MM.1S (cell line): ENCODE measurements around the gene TESK2.

Experiments
- DNase-seq: peaks from one replicate; pipeline ENCODE4 v3.0.0-alpha.2; 2015
- H2AFZ ChIP-seq: fragments of 300-600 bp; sonication (generic); 2 replicates; pipeline ENCODE4 v1.6.0; 2016; ENCODE audit warnings: antibody characterized with exemption, low read length
- H3F3A ChIP-seq: fragments of 300-600 bp; sonication (generic); 2 replicates; pipeline ENCODE4 v1.6.1; 2016; ENCODE audit warnings: mild to moderate bottlenecking, antibody characterized with exemption, low read length, moderate library complexity, mixed read lengths; ENCODE audit not compliant: insufficient read depth
- H3K27ac ChIP-seq: fragments of 300-600 bp; sonication (generic); 2 replicates; pipeline ENCODE4 v1.5.1; 2016; ENCODE audit warnings: mild to moderate bottlenecking, low read length
- H3K27me3 ChIP-seq: fragments of 300-600 bp; sonication (generic); replicated peaks from 2 replicates; pipeline ENCODE4 v1.6.0; 2016; ENCODE audit warnings: low read length; ENCODE audit not compliant: insufficient read depth
- H3K36me3 ChIP-seq: fragments of 300-600 bp; sonication (generic); replicated peaks from 2 replicates; pipeline ENCODE4 v1.6.1; 2016; ENCODE audit warnings: mild to moderate bottlenecking, low read length, mixed read lengths; ENCODE audit not compliant: insufficient read depth
- H3K4me1 ChIP-seq: fragments of 300-600 bp; sonication (generic); 2 replicates; pipeline ENCODE4 v1.6.1; 2016; ENCODE audit warnings: low read length, mixed read lengths
- H3K4me2 ChIP-seq: fragments of 300-600 bp; sonication (generic); 2 replicates; pipeline ENCODE4 v1.6.0; 2016; ENCODE audit warnings: low read depth, low read length
- H3K4me3 ChIP-seq: fragments of 300-600 bp; sonication (generic); 2 replicates; pipeline ENCODE4 v1.5.1; 2016; ENCODE audit warnings: low read length, mixed read lengths
- H3K79me2 ChIP-seq: fragments of 300-600 bp; sonication (generic); 2 replicates; pipeline ENCODE4 v1.6.1; 2016; ENCODE audit warnings: mixed run types, low read length, mixed read lengths
- H3K9ac ChIP-seq: fragments of 300-600 bp; sonication (generic); 2 replicates; pipeline ENCODE4 v1.6.1; 2016; ENCODE audit warnings: low read length, mixed read lengths
- H3K9me2 ChIP-seq: fragments of 300-600 bp; sonication (generic); replicated peaks from 2 replicates; pipeline ENCODE4 v1.6.1; 2016; ENCODE audit warnings: mild to moderate bottlenecking, low read length, mixed read lengths; ENCODE audit not compliant: insufficient read depth
- H3K9me3 ChIP-seq: fragments of 300-600 bp; sonication (generic); replicated peaks from 2 replicates; pipeline ENCODE4 v1.6.1; 2016; ENCODE audit warnings: mild to moderate bottlenecking, low read length, mixed read lengths; ENCODE audit not compliant: insufficient read depth
- H4K20me1 ChIP-seq: fragments of 300-600 bp; sonication (generic); 2 replicates; pipeline ENCODE4 v1.6.1; 2016; ENCODE audit warnings: mild to moderate bottlenecking, low read length, moderate library complexity, mixed read lengths; ENCODE audit not compliant: insufficient read depth
- EZH2 ChIP-seq: fragments of 300-600 bp; sonication (generic); optimal IDR thresholded peaks from 2 replicates; pipeline ENCODE3; 2017; ENCODE audit warnings: low read depth, mild to moderate bottlenecking, antibody characterized with exemption, low read length, mixed read lengths
- EZH2phosphoT487 ChIP-seq: fragments of 300-600 bp; sonication (generic); IDR thresholded peaks from 2 replicates; pipeline ENCODE4 v1.6.1; 2018; ENCODE audit warnings: antibody characterized with exemption, low read length
- TF ChIP-seq, protein P1 (sequence below): fragments of 300-600 bp; sonication (generic); IDR thresholded peaks from 2 replicates; pipeline ENCODE4 v1.5.1; 2016; ENCODE audit warnings: antibody characterized with exemption, low read length, mixed read lengths

TESK2 gene

GRCh38 chr1:45345014-45345413, 145.9 kb downstream of the TESK2 start:
- Histone ChIP-seq H3K27ac (no peak overlapping the region), H2AFZ (no peak overlapping the region), H3K4me3 (no peak overlapping the region), H3K27me3 (no peaks in the 10 kb centered on the region), H3K9me2 (no peaks in the 10 kb centered on the region), H3K4me1 (peaks cover 34% of the 10 kb centered on the region), H3K4me2 (no peak overlapping the region), H3K36me3 (peaks cover 15% of the 10 kb centered on the region), H4K20me1 (no peaks in the 10 kb centered on the region), H3F3A (peaks cover 31% of the 10 kb centered on the region), H3K9ac (no peak overlapping the region), H3K79me2 (peaks cover 34% of the 10 kb centered on the region), H3K9me3 (no peaks in the 10 kb centered on the region)
- DNase-seq: no peak
- TF ChIP-seq, protein P1, sequence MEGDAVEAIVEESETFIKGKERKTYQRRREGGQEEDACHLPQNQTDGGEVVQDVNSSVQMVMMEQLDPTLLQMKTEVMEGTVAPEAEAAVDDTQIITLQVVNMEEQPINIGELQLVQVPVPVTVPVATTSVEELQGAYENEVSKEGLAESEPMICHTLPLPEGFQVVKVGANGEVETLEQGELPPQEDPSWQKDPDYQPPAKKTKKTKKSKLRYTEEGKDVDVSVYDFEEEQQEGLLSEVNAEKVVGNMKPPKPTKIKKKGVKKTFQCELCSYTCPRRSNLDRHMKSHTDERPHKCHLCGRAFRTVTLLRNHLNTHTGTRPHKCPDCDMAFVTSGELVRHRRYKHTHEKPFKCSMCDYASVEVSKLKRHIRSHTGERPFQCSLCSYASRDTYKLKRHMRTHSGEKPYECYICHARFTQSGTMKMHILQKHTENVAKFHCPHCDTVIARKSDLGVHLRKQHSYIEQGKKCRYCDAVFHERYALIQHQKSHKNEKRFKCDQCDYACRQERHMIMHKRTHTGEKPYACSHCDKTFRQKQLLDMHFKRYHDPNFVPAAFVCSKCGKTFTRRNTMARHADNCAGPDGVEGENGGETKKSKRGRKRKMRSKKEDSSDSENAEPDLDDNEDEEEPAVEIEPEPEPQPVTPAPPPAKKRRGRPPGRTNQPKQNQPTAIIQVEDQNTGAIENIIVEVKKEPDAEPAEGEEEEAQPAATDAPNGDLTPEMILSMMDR: no peak
- TF ChIP-seq EZH2phosphoT487 (no peak), EZH2 (no peak)

DNA sequence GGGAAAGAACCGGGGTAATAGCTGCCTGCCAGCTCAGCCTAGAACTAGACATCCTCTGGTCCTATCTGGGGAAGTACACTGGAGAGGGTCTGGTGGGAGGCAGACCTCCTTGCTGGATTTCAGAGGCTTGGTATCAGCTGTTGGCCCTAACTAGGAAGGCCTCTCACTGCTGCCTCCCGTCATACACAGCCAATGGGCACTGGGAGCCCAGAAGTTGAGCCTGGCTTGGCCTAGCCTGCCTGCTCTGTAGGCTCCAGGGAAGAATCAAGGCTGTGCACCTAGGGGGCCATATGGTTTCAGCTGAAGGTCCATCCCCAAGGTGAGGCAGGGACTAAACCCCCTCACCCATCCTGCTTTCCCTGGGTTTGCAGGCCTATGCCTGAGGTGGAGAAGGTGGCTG, 146.5 kb downstream of the TESK2 start:
- Histone ChIP-seq H3K4me1 (peaks cover 29% of the 10 kb centered on the region), H3K27me3 (no peaks in the 10 kb centered on the region), H2AFZ (no peak overlapping the region), H3K9ac (no peak overlapping the region), H3K4me3 (no peak overlapping the region), H3K4me2 (no peak overlapping the region), H3K9me2 (no peaks in the 10 kb centered on the region), H3F3A (peaks cover 33% of the 10 kb centered on the region), H4K20me1 (no peaks in the 10 kb centered on the region), H3K36me3 (peaks cover 15% of the 10 kb centered on the region), H3K27ac (no peak overlapping the region), H3K79me2 (peaks cover 34% of the 10 kb centered on the region), H3K9me3 (no peaks in the 10 kb centered on the region)
- no peak for DNase-seq
- no peak for TF ChIP-seq EZH2
- TF ChIP-seq, protein P1: no peak
- TF ChIP-seq EZH2phosphoT487: no peak

GRCh38 chr1:45340816-45341466, 150.0 kb downstream of the TESK2 start:
- peaks cover 5% of the 10 kb centered on the region; the same call in 1 of the 2 replicates for H3K4me1 ChIP-seq
- no peaks in the 10 kb centered on the region for H3K9me3 ChIP-seq
- H3K36me3 ChIP-seq: peaks cover 15% of the 10 kb centered on the region
- no peaks in the 10 kb centered on the region for H4K20me1 ChIP-seq
- peak overlapping the region; percentile 97; the same call in 1 of the 2 replicates for H3K27ac ChIP-seq
- peak overlapping the region; percentile 84 for H3K4me3 ChIP-seq
- no peaks in the 10 kb centered on the region for H3K9me2 ChIP-seq
- peak overlapping the region; percentile 97 for H3K9ac ChIP-seq
- peaks cover 39% of the 10 kb centered on the region for H3K79me2 ChIP-seq
- TF ChIP-seq, protein P1: no peak; the same call in 1 of the 2 replicates
- TF ChIP-seq EZH2phosphoT487 (no peak), EZH2 (no peak)
- peaks cover 23% of the 10 kb centered on the region for H3F3A ChIP-seq
- H3K4me2 ChIP-seq: peak overlapping the region; percentile 93
- H3K27me3 ChIP-seq: no peaks in the 10 kb centered on the region
- DNase-seq: peak; percentile 54
- H2AFZ ChIP-seq: peak overlapping the region; percentile 89
